NCI-H1092 (cell line): Measurements from ENCODE around the gene ZDHHC6.
"Not testable (repeated sequence)": the region's sequence is repeated elsewhere in the genome, so short reads cannot be mapped to it uniquely, and the experiment has no call there.

ENCODE experiments used
- DNase-seq: peaks from one replicate; lab custom pipeline; 2025; lab: John Stamatoyannopoulos, UW

ZDHHC6 gene

GRCh38 chr10:112390125-112390703 lies 56.5 kb downstream of the ZDHHC6 start:
- no peak for DNase-seq

DNA sequence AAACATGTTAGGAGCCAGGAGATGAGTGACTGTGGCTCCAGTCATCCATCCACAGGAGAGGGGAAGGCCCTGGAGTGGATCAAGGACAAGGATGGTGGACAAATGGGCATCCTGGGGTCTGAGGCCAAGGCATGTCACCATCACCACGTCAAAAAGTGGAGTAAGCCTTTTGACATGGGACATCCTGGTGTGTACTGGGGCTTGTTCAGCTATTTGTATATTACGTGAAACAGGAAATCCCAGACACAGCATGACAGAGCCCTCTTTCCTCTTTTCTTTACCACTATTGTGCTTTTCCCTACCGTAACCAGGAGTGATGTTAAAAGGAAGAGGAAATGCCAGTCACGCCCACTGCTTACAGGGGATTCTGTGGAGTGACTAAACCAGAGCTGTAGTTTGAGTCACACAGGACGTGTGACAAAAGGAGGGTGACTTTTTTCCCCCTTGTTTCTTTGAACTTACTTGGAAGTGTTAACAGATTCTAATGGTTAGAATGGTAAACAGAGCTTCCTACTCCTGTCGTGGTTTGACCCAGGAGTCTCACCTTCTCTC lies 57.4 kb downstream of the ZDHHC6 start:
- DNase-seq, result no peak

GRCh38 chr10:112388548-112388947 lies 58.2 kb downstream of the ZDHHC6 start:
- DNase-seq, result no peak

GRCh38 chr10:112388056-112388455 lies 58.7 kb downstream of the ZDHHC6 start:
- DNase-seq, result not testable (repeated sequence)

GRCh38 chr10:112385201-112385600 lies 61.5 kb downstream of the ZDHHC6 start:
- DNase-seq, result no peak

GRCh38 chr10:112384141-112384540 lies 62.6 kb downstream of the ZDHHC6 start:
- no peak for DNase-seq

DNA sequence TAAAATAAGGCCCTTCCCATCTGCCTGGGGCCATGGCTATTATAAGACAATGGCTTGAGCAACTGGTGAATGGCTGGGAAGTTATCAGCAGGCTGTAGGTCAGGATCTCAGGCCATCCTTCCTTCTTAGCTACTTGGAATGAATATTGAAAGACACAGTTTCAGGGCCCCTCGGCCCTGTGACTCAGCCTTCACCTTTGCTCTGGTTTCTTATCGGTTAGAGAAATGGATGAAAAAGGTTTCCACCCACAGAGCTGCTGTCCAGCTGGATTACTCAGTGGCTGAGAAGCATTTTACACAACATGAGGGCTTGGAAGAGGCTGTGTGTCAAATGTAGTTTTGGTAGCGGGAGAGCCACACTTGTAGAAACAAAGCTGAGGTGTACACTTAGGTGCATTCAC lies 63.4 kb downstream of the ZDHHC6 start:
- no peak for DNase-seq

GRCh38 chr10:112382515-112383235 lies 64.0 kb downstream of the ZDHHC6 start:
- no peak for DNase-seq
